Measurements from ENCODE around the gene PRKD2.

GRCh38 chr19:46624958-46625661, 91.8 kb downstream of the PRKD2 start, which contains the start of gene PTGIR:
- TF ChIP-seq POLR2A (IDR thresholded peaks at IDR 0.05) (no peak), CTCF (IDR thresholded peaks at IDR 0.05) (no peak)
